Forelimb muscle (tissue), 1 donor: Measurements from ENCODE around the gene TMEM101. TPM values are rescaled to one million over a fixed set of nuclear protein-coding genes. Genes with fewer than 3 reads are reported as not detected.
"Not testable (repeated sequence)": the region's sequence is repeated elsewhere in the genome, so short reads cannot be mapped to it uniquely, and the experiment has no call there.

Experiments
- DNase-seq: peaks from one replicate; pipeline ENCODE4 v3.0.0-alpha.2; 2013; ENCODE audit warnings: low read depth
- polyA plus RNA-seq: library from polyadenylated mRNA; unstranded; fragments of 120-200 nt; gene quantifications from one replicate; pipeline ENCODE4 v1.2.1, GENCODE V29; 2013; ENCODE audit not compliant: insufficient read length

Gene TMEM101
- polyA plus RNA-seq, 1 donor: 32.6 TPM

GRCh38 chr17:44024271-44024663 lies 9.5 kb upstream of the TMEM101 start:
- DNase-seq: no peak

DNA sequence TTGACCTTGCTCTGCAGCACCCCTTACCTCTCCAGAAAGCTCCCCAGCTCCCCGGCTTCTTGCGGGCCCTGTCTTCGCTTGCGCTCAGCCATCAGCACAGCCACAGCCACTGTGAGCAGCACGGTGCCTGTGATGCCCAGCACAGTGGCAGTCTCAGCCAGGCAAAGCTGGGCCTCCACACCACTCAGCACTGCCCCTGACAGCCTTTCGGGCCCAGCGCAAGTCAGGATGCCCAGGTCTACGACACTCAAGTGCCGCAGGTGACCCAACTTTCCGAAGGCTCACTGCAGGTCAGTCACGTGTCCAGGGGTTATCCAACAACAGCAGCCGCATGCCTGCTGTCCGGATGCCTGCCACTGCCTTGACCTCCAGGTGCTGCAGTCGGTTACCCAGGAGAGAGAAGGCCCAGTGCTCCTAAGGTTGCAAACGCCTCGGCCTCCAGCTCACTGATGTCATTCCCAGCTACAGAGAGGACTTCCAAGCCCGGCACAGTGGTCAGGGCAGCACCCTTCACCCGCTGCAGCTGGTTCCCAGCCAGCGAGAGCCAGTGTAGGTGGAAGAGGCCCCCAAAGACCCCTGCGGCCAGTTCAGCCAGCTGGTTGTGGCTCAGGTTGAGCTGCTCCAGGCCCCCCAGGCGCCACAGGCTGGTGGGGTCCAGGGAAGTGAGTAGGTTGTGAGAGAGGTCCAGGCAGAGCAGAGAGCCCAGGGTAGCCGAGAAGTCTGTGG lies 8.9 kb upstream of the TMEM101 start:
- no peak for DNase-seq

GRCh38 chr17:44022246-44022645 lies 7.5 kb upstream of the TMEM101 start:
- no peak for DNase-seq

DNA sequence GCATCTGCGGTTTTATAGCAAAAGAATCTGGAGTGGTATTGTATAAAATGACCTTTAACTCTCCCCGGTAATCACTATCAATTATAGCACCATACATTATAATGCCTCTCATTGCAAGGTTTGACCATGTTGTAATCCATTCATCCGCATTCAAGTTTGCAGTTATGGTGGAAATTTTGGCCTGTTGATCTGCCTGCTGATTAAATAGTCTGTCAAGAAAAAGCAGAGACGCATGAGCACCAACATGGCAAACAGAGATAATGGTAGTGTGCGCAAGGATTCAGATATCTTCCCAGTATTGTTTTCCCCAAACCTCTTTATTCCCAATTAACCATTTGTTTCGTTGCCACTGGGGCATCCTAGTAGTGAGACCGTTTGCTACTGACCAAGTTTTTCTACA lies 6.5 kb upstream of the TMEM101 start:
- not testable (repeated sequence) for DNase-seq

GRCh38 chr17:44014133-44014436 lies 678 bp downstream of the TMEM101 start:
- no peak for DNase-seq

- DNase-seq: no peak
Observed at GRCh38 chr17:44012874-44013273, 1.9 kb downstream of the TMEM101 start.

DNA sequence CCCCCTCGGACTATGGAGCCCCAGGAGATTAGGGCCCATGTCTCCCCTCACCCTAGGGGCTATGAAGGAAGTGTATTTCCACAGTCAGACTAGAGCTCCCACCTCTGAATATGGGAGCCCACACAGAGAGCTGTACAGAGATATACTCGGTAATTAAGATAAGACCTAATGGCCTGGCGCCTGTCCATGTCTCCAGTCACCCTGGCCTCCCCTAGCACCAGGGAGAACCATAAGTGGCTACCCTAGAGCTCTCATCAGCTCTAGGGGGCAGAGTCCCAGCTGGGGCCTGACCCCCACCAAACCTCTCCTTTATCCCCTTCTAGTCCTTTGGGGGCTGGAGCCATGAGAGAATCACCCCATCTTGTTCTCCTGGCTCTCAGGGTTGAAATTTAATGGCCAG lies 2.4 kb downstream of the TMEM101 start:
- DNase-seq: no peak

GRCh38 chr17:44011876-44012275 lies 2.9 kb downstream of the TMEM101 start:
- no peak for DNase-seq

- DNase-seq: no peak
Observed at GRCh38 chr17:44010966-44011647, 3.7 kb downstream of the TMEM101 start.

DNA sequence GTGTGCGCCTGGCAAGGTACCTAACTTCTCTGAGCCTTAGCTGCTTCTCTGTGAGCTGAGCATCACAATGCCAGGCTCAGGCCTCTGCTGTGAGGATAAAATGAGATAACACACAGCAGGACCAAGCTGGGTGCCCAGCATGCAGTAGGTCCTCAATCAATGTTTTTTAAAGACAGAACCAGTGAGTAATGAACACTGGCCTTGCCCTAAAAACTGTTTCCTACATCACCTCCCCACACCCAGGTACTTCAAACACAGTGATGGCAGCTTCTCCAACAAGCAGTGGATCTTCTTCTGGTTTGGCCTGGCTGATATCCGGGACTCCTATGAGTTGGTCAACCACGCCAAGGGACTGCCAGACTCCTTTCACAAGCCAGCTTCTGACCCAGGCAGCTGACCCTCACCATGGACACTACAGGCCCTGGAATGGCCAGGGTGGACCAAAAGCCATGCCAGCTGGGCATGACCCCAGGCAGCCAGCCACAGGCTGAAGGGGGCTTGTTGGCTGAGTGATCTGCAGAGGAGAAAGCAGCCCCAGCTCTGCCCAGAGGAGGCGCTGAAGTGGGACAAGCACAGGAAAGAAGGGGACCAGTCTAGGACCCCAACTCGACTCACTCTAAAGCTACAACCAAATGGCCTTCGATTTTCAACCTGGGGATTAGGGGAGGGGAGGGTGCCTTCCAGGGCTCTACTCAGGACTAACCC lies 6.4 kb downstream of the TMEM101 start:
- no peak for DNase-seq

- no peak for DNase-seq
Observed at GRCh38 chr17:44007346-44008204, 7.2 kb downstream of the TMEM101 start.

DNA sequence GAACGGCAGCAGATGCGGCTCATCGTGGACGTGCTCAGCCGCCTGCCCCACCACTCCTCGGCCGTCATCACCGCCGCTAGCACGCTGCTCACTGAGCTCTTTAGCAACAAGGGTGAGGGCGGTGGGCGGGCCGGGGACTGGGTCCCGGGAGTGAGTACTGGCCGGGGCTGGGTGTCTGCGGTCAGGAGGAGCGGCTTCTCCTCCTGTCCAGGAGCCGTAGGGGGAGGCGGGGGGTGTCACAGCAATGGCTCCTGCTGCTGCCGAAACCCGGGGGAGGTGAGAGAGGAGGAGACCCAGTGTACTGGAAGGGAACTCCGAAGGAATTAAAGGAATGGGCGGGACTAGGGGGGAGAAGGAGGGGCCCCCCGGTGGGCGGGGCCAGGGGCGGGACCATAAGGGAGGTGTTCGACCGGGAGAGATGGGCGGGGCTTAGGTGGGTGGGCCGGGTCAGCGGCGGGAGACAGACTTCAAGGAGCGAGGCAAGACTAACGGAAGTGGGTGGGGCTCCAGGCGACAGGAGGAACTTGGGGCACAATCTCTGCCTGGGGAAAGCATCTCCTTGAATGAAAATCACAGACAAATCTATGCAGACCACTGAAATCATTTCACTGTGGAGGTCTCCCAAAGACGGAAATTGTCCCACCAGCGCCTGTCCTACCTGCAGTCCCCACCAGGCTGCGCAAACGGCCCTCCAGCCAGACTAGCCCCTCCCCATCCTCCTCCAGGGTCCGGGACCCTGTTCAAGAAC lies 8.0 kb downstream of the TMEM101 start:
- DNase-seq: peak; percentile 43

GRCh38 chr17:44006272-44006597 lies 8.5 kb downstream of the TMEM101 start:
- no peak for DNase-seq

DNA sequence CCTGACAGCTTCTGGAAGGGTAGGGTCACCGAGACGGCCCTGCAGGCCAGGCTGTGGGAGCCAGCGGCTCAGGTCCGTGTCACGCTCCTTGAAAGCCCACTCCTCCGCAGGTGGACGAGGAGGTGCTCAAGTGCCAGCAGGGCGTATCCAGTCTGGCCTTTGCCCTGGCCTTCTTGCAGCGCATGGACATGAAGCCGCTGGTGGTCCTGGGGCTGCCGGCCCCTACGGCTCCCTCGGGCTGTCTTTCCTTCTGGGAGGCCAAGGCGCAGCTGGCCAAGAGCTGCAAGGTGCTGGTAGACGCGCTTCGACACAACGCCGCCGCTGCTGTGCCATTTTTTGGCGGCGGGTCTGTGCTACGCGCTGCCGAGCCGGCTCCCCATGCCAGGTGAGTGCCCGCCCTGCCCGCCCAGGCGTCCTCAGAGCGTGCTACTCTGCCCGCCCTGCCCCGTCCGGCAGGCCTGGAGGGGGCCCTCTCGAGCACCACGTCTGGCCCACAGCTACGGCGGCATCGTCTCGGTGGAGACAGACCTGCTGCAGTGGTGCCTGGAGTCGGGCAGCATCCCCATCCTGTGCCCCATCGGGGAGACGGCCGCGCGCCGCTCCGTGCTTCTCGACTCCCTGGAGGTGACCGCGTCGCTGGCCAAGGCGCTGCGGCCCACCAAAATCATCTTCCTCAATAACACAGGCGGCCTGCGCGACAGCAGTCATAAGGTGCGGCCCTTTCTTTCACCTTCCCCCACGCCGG lies 9.1 kb downstream of the TMEM101 start:
- DNase-seq: no peak

DNA sequence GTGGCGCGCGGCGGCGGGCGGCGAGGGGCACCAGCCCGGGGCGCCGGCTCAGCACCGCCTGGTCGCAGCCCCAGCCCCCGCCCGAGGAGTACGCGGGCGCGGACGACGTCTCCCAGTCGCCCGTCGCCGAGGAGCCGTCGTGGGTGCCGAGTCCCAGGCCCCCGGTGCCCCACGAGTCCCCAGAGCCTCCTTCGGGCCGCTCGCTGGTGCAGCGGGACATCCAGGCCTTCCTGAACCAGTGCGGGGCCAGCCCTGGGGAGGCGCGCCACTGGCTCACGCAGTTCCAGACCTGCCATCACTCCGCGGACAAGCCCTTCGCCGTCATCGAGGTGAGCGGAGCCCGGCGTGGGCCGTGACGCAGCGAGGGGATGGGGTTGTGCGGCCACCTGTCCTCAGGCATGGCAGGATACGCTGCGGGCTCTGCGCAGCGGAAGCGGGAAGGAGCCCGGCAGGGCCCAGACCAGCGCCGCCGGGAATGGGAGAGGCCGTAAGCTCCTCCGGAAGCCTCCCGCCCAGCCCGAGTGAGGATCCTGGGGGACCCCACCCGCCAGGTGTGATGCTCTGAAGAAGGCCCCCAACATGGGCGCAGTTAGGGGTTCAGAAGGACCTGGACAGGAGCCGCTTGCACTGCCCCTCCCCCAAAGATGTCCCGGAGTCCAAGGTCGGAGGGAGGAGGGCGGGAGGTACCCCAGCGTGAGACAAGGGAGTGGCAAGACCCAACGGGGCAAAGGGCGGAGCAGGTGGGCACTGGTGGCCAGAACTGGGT lies 9.8 kb downstream of the TMEM101 start:
- no peak for DNase-seq

GRCh38 chr17:44004077-44004760 lies 10.5 kb downstream of the TMEM101 start, which contains the start of gene NAGS:
Gene NAGS, plus strand, starts transcription at chr17:44004622. Its CDS starts 42 bp downstream, at chr17:44004664.
- no peak for DNase-seq

- DNase-seq: no peak
Observed at GRCh38 chr17:44002141-44002848, 12.5 kb downstream of the TMEM101 start.

GRCh38 chr17:44001461-44001920 lies 13.3 kb downstream of the TMEM101 start:
- no peak for DNase-seq
